ENCODE results near the gene ADM2. TPM values are rescaled to one million over a fixed set of nuclear protein-coding genes. Genes with fewer than 3 reads are reported as not detected.
"Not testable (repeated sequence)": the region's sequence is repeated elsewhere in the genome, so short reads cannot be mapped to it uniquely, and the experiment has no call there.

ADM2 gene
- total RNA-seq, 4 donors from 2014 or later: under 0.01 to 1.9 (median 0.89) TPM

- Histone ChIP-seq H3K4me1 (peaks cover 0 to 7% (median 0%) of the 10 kb centered on the region in 3 donors), H3K4me3 (no peak overlapping the region), H3K36me3 (peaks cover 24 to 81% (median 31%) of the 10 kb centered on the region in 3 donors), H3K9me3 (no peaks in the 10 kb centered on the region), H3K27ac (no peak overlapping the region), H3K27me3 (no peaks in the 10 kb centered on the region)
- TF ChIP-seq CTCF (IDR thresholded peaks at IDR 0.05): no peak
- no peak for TF ChIP-seq POLR2A (IDR thresholded peaks at IDR 0.05)
- 86 to 88% methylated on average over 6 to 8 of the region's 20 CpGs for WGBS, 2 donors
- intact Hi-C loops (cut with DNase I): no loop called here
- no peak for DNase-seq
Measured at GRCh38 chr22:50517495-50518260, 36.3 kb downstream of the ADM2 start.

DNA sequence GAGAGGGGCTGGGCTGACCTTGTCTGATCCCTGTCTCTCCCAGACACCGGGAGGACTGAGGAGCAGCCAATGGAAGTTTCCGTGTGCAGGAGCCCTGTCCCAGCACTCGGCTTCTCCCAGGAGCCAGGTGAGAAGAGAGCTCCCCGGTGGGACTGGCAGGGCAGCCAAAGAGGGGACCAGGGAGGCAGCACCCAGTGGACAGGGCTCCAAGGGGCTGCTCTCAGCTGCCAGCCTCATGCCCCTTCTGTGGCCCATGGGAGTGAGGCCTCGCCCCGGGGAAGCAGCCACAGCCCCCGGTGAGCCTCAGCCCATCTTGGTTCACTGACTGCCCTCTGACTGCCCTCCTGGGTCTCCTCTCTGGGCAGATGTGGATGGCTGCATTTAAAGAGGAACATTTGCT is 37.3 kb downstream of the ADM2 start:
- DNase-seq: no peak
- no peak overlapping the region for H3K4me3 ChIP-seq
- H3K36me3 ChIP-seq: peaks cover 33 to 82% (median 41%) of the 10 kb centered on the region in 3 donors
- intact Hi-C loops (cut with DNase I): no loop called here
- peaks cover 0 to 13% (median 2%) of the 10 kb centered on the region in 3 donors for H3K4me1 ChIP-seq
- no peak overlapping the region for H3K27ac ChIP-seq
- WGBS, 2 donors: 77 to 100% methylated on average over 1 to 3 of the region's 7 CpGs
- no peaks in the 10 kb centered on the region for H3K9me3 ChIP-seq
- TF ChIP-seq POLR2A (IDR thresholded peaks at IDR 0.05): no peak
- no peak for TF ChIP-seq CTCF (IDR thresholded peaks at IDR 0.05)
- H3K27me3 ChIP-seq: no peaks in the 10 kb centered on the region

DNA sequence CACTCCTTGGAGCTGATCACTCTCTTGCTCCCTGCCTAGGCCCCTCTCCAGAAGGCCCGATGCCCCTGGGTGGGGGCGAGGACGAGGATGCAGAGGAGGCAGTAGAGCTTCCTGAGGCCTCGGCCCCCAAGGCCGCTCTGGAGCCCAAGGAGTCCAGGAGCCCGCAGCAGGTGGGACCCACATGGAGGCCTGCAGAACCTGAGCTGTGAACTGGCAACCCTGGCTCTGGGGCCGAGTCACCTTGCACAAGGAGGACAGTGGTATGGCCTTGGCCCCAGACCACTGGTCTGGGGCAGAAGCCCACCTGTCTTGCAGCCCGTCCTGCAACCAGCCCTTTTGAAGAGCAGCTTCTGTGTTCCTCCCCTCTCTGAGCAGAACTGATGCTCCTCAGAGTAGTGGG is 37.8 kb downstream of the ADM2 start:
- Histone ChIP-seq H3K4me3 (no peak overlapping the region), H3K36me3 (peaks cover 39 to 87% (median 42%) of the 10 kb centered on the region in 3 donors), H3K4me1 (peaks cover 4 to 19% (median 7%) of the 10 kb centered on the region in 3 donors), H3K27ac (no peak overlapping the region), H3K27me3 (no peaks in the 10 kb centered on the region), H3K9me3 (no peaks in the 10 kb centered on the region)
- WGBS, 2 donors: no CpG with 5 or more reads among the region's 8 CpGs
- intact Hi-C loops (cut with DNase I): no loop called here
- no peak for TF ChIP-seq POLR2A (IDR thresholded peaks at IDR 0.05)
- TF ChIP-seq CTCF (IDR thresholded peaks at IDR 0.05): no peak
- no peak for DNase-seq

- intact Hi-C loops (cut with DNase I): loop anchor here (10.0 kb wide), 1 partner anchor 95 kb away; no protein-coding TSS in a partner anchor
- not testable (repeated sequence) for H3K27ac ChIP-seq, DNase-seq, H3K9me3 ChIP-seq, H3K4me3 ChIP-seq, H3K27me3 ChIP-seq
- WGBS, 2 donors: 97% methylated on average over 8 of the region's 8 CpGs
- peaks cover 15 to 29% (median 15%) of the 10 kb centered on the region in 3 donors for H3K4me1 ChIP-seq
- peaks cover 39 to 81% (median 42%) of the 10 kb centered on the region in 3 donors for H3K36me3 ChIP-seq
Measured at GRCh38 chr22:50520184-50520583, 38.8 kb downstream of the ADM2 start.

GRCh38 chr22:50520826-50521453 is 39.6 kb downstream of the ADM2 start:
- H3K27me3 ChIP-seq: no peaks in the 10 kb centered on the region
- H3K4me3 ChIP-seq: no peak overlapping the region
- peaks cover 15 to 30% (median 15%) of the 10 kb centered on the region in 3 donors for H3K4me1 ChIP-seq
- 89 to 90% methylated on average over 9 to 10 of the region's 13 CpGs for WGBS, 2 donors
- TF ChIP-seq CTCF (IDR thresholded peaks at IDR 0.05) (no peak), POLR2A (IDR thresholded peaks at IDR 0.05) (no peak)
- no peak for DNase-seq
- H3K36me3 ChIP-seq: peaks cover 39 to 81% (median 42%) of the 10 kb centered on the region in 3 donors
- H3K9me3 ChIP-seq: no peaks in the 10 kb centered on the region
- H3K27ac ChIP-seq: no peak overlapping the region
- intact Hi-C loops (cut with DNase I): loop anchor here (10.0 kb wide), 1 partner anchor 94 kb away; no protein-coding TSS in a partner anchor
